HG03469 (cell line): ENCODE data around the gene ITPKB.

ENCODE experiments used
- ATAC-seq: cut with Tn5 transposase; IDR thresholded peaks from one replicate; pipeline ENCODE4 v1.9.1; 2021; ENCODE audit warnings: mild to moderate bottlenecking, moderate library complexity, moderate number of reproducible peaks; ENCODE audit not compliant: unreplicated experiment

The ITPKB gene

DNA sequence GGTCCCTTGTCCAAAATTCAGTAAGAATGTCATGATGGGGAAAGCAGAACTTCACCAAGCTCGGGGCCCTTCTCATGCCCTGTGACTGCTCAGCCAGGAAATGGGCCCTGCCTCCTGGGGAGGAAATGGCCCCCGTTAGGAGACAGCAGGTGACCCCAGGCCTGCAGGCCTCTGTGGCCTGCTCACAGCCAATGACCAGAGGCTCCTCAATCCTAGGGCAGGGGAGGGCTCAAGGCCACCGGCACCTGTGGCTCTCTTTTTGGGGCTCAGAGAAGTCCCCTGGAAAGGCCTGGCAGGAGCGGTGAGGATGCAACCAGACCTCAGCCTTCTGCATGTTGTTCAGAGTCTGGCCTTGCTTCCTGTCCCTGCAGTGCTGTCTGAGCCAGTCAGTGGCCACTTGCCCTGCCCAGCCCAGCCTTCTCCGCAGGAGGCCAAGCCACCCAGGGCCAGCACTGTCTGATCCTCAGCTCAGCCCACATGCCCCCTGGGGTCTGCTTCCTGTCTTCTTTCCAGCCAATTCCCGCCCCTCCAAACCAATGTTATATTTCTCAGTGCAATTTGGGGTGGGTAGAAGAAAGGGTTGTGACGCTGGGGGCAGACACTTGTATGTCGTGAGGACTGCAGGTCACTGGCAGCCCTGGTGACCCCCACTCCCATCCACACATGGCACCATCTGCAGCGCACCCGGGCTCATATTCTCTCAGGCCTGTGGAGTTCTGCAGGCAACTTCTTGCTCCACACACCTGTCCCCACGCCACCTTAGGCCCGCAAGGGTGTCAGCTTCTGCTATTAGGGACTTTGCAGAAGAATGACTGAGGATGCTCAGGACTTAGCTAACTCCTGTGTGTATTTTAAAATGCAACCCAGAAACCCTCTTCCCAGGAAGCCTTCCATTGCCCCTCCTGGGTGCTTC lies 83.6 kb downstream of the ITPKB start:
- no peak for ATAC-seq

DNA sequence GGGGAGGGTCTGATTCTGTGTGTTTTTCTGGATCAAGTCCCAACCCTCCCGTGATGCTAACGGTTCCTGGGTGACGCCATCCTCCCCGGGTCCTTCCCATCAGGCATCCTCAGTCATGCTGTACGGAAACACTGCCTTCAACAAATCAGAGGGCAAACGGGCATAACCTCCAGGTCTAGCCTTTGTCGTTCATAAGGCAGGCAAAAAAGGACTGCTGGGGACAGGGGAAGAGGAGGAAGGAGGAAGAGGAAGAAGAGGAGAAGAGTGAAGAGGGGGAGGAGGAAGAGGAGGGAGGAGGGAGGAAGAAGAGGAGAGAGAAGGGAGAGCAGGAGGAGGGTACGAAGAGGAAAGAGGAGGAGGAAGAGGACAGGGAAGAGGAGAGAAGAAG lies 84.4 kb downstream of the ITPKB start:
- no peak for ATAC-seq

DNA sequence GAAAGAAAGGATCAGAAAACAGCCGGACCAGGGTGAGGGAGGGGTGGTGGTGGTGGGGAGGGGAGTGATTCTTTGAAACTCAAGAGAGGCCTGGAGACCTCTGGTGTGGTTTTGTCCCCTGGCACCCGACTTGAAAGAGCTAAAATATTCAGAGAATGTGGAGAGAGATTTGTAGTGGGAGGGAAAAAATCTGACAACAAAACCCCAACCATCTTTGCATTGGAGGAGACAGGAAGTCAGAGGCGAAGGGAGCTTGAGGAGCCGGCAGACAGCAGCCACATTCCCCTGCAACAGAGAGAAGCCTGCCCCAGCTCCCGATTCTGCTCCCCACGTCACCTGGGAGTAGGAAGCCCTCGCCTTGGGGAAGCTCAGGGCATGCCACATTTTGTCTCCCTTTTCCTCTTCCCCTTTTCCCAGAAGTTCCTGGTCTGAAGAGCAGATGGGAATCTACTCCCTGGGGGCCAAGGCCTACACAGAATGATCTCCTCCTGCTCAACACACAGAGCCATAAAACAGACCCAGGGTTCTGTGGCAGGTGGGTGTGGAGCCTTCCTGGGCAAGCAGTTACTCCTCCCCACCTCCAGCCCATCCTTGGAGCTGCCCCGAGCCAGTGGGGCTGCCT lies 84.9 kb downstream of the ITPKB start:
- no peak for ATAC-seq

DNA sequence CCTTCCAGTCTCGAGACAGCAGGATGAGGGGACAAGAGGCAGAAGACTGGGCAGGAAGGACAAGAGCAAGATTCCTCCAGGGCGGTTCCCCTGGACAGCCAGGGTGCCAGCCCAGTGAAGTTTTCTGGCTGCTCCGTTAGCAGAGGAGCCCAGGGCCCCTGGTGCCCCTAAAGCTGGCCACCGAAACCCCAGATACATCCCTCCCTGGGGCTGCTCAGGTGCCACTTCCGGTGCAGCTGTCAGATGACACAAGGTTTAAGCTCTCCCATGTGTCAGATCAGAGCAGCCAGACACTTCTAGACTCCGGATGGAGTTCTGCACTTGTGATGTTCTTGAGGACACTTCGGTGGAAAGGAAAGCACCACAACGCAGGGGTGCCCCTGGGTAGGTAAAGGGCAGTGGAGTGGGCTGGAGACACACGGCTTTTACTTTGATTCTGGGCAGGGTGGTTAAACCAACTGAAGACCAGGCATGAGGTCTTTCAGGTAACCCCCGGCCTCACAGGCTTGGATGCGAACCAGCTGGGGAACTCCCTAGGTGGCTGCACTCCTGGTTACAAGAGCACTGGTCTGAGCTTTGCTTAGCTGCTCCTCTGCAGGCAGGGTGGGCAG lies 85.7 kb downstream of the ITPKB start:
- ATAC-seq: peak; percentile 73

DNA sequence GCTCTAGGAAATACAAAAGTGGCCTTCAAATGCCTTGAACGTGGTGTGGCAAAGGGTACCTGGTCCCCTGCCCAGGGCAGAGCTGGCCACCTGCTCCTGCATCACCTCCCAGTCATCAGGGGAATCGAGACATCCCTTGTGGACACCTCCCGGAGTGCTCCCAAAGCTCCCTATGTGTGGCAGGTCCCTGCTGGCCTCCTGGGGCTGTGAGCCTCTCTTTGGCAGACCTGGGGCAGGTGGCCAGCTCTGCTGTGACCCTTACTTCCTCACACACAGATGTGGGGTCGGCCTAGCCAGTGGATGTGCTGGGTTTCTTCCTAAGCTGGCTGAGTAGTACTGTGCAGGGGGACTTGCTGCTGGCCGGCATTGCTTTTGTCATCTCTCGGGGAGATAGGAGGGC lies 86.5 kb downstream of the ITPKB start:
- no peak for ATAC-seq

DNA sequence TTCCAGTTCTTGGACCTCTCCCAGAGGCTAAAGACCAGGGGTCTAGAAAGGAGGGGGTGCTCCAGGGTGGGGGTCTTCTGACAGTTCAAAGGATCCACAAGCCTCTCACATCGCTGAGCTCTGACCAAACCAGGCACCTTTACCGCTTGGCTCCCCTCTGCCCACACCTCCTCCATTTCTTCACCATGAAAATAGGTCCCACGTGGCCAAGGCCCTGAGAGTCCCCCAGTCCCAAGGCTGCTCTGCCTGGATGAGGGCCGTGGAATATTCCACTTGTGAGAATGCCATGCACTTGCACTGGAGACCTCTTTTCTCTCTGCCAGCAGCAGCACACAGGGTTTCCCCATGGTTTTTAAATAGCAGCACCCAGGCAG lies 87.4 kb downstream of the ITPKB start:
- no peak for ATAC-seq

DNA sequence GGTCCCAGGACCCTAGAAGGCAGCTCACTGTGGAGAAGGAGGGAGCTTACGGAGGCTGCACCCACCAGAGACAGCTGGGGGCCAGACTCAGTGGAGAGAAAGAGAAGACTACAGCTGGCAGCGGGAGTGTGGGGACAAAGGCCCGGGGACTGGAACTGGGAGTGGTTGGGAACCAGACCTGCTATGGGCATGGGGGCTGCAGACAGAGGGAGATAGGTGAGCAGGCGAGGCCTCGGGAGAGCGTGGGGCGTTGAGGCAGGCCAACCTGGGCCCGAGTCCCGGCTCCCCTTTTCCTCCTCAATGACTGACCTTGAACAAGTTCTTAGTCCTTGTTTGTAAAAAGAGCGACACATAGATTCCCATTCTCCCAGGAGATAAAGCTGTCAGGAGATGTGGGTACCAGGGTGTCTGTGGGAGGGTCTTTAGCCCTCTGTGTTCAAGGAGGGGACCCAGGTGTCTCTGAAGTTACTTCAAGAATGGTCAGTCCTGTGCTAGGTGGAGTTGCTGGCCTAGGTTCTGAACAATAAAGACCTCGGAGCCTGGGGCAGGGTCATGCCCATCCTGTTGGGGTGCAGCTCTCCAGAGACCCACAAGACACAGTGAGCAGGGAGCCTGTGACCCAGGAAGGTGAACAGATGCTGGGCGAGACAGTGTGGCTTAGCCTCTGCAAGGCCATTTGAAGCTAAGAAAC lies 87.9 kb downstream of the ITPKB start:
- ATAC-seq: no peak

DNA sequence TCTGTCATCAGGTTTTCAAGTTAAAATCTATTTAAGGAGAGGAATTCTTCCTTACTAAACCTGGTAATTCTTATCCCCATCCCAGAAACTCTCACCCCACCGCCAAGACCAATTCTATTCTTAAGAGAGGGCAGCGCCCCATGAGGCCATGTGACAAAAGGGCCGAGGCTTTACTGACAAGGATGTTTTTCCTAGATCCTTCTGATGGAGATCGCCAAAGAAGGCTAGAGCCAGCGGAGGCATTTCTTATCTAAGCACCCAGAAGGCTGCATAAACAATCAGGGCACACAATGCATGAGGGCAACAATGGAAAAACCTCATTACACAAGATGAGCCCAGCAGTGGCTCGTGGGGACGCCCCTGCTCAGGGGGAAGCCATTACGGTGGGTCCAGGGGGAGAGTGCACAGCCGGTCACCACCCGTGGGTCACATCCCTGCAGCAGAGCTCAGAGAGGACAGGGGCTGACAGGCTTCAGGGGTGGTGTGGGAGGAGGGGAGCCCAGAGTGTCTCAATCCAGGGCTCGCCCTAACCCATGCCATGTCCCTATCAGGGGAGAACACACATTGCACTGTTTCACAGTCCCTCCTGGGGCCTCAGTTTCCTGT lies 88.7 kb downstream of the ITPKB start:
- no peak for ATAC-seq

DNA sequence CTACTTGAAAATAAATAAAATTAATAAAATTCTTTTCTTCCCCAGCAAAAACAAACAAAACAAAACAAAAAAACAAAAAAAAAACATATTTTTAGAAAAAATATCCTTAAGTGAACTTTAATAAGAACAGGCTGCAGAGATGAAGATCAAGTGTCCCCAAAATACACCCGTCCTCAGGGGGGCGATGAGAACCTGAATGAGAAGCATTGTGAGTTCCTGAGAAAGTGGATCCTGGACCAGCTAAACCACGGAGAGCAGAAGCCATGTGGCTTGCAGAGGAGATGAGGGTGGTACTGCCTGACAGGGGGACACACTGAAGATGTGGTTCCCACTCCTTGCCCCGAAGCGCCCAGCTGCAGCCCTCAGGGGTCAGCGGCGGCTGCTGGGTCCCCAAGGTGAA lies 89.3 kb downstream of the ITPKB start:
- no peak for ATAC-seq

DNA sequence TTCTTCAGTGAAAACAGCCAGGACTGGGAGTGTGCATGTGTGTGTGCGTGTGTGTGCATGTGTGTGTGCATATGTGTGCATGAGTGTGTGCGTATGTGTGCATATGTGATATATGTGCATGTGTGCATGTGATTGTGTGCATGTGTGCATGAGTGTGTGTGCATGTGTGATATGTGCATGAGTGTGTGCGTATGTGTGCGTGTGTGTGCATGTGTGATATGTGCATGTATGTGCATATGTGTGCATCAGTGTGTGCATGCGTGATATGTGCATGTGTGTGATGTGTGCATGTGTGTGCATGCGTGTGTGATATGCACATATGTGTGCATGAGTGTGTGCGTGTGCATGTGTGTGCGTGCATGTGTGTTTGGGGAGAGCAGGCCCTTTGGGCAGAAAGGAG lies 89.8 kb downstream of the ITPKB start:
- ATAC-seq: no peak

DNA sequence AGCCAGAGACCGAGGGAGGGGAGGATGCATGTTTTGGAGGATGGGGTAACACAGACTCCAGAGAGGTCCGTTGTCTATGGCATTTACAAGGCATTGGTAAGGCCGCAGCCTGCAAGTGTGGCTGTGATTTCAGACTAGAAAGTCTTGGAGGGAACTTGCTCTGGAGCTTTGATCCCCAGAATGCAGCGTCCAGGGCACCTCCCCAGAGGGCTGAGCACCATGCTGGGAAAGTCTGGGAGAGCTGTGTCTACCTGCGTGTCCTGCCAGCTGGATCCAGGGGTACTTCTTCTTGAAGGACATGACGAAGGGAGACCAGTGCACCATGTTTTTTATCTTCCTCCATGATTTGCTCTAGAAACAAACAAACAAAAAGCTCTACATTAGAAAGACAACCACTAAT lies 90.7 kb downstream of the ITPKB start:
- ATAC-seq: no peak

DNA sequence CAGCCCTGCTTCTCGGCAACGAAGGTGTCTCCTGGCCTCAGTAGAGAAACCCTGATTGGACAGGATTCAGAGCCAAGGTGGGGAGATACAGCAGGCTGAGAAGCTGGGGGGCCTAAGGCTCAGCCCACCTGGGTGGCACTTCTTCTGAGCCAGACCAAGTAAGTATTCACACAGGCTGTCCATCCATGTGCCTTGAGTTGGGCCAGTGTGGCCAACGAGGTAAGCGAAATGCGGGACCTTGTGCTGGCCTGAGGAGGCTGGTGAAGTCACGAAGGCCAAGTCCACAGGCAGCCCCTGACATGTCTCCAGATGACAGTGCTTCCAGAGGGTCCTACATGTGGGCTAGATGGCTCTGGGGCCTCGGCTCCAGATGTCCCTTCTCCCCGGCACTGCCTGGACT lies 91.4 kb downstream of the ITPKB start:
- ATAC-seq: no peak

DNA sequence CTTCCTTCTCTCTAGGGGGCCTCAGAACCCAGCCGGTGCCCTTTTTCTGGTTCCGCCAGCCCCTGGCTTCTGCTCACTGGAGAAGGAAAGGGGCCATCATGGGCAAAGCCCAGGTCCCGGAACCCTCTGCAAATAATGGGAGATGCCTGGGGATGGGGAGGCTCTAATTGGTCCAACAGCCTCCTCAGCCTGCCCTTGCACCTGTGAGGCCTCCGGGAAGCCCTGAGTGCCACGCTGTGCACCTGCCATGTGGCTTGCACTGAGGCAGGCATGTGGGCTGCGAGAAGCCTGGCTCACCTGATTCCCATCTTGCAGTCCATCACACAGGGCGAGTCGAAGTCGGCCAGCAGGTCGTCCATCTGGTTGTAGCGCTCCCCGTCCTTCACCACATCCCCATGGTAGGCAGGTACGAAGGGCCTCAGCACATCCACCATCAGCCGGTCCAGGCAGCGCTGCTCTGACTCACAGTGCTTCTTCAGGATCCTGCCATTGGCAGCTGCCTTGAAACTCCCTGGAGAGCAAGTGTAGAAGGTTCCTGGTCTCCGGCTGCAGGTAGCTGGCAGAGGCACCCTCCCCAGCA lies 92.1 kb downstream of the ITPKB start:
- ATAC-seq: no peak

DNA sequence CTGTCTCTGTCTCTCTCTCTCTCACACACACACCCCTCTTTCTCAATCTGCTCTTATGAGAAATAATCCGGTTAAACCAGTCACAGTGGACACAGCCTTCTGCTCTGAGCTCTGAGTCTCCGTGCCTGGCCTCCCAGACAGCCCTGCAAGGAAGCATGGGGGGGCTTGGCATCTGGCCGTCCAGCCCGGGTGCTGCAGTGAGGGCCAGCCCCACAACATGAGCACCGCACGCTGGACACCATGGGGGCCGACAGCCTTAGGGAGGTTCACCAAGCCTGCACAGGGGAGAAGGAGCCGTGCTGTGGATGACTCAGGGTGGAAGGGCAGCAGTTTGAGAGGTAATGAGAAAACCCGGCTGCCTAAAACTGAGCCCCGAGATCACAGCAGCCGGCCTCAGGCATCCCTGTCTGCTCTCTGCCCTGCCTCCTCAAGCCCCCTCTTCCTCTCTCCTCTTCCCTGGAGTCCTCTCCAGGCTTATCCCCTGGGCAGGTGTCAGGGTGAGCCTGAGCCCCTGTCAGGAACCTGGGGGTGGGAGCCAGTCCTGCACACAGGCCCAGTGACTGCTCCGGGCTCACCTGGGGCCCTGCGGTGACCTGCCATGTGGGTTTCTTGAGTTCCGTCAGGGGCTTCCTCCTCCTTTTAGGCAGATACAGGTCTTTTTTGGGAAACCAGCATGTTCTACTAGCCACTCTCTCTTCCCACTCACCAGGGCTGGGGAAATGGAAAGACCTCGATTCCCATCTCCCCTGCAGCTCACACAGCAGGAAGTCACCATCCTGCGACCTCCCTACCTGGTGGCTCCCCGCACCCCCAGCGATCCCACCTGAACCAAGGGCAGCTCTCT lies 92.8 kb downstream of the ITPKB start:
- ATAC-seq: no peak

DNA sequence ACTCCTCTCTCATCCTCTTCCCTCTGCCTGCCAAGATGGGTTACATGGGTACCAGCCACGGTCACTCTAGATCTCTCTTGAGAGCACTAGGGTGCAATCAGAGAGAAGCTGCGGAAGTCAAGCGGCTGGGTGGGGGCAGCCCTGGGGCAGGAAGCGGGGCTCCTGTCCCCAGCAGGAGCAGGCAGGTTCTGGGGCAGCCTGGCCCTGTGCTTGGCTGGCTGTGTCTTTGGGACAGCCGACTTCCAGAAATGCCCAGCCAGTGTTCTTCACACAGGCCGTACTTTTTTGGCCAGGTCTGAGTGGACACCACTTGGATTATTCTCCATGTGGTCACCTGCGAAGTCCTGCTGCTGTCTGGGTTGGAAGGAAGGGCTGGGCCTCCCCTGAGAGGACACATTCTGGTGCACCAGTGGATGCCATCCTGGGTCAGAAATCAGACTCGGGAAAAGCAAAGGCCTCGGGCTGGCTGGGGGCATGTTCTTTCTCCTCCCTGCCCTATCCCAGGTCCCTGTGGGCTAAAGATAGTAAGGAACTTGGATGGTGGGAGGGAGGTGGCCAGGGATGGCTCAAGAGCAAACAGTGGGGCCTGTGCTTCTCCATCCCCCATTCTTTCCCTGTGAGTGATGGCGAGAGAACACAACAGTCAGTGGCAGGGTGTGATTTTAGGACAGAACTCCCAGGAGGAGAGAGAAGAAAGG lies 93.7 kb downstream of the ITPKB start:
- no peak for ATAC-seq

DNA sequence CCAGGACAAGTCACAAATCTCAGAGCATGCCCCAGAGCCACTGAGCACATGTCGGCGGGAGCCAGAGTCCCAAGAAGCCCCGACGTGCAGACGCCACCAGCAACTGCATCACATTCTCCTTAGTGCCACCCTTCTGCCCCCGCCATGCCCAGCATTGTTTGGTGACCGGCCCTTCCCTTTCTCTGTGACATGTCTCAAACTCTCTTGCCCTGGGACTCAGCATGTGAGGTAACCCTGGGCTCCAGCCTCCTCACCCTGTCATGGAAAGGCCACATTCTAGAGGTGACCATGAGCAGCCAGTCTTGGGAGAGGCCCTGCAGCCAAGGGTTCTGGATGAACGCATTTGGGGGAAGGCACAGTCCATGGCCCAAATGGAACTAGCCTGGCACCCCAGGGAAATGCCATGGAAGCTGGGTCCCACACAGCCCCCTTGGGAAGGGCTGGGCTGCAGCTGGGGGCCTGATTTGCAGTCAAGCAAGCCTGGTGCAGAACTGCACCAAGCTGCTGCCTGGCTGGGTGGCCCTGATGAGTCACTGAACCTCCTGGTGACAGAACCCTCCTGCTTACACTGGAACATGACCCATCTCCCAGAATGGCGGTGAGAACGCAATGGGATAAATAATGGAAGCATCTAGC lies 94.4 kb downstream of the ITPKB start:
- no peak for ATAC-seq

DNA sequence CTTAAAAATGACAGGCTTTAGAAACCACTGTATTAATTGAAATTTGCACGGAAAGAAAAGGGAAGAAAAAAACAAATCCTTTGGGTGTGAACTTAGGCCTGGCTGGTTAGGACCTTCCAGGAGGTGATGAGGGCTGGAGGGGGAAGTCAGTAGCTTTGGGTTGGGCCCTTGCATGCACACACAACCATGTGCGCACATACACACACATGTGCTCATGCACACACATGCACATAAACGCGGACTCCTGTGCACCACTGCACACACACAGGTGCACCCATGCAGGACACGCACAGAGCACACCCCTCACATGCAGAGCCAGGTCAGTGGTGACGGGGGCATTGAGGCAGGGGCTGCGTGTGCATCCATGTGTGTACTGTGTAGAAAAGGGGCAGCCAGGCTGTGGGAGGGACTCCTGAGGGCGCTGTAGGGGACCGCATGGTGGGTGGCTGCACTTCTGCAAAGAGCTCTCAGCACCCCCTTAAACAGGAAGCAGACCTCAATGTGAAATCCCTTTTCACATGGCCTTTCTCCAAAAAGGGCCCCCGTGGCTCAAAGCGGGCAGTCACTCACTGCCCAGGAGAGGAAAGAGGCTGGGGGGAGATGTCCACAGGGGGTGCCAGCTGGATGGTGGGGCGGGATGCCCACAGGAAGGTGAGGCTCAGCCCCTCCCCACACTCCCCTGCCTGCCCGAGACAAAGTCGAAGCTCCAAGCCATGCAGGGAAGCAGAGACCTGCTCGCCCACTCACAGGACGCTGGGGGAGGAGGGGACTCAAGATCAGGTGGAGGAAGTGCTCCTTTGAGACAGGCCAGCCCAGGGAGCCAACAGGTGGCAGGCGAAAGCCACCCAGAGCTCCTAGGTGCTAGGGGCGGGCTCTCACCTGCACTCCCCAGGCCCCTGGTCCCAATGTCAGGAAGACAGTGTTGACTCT lies 95.2 kb downstream of the ITPKB start:
- ATAC-seq: no peak

DNA sequence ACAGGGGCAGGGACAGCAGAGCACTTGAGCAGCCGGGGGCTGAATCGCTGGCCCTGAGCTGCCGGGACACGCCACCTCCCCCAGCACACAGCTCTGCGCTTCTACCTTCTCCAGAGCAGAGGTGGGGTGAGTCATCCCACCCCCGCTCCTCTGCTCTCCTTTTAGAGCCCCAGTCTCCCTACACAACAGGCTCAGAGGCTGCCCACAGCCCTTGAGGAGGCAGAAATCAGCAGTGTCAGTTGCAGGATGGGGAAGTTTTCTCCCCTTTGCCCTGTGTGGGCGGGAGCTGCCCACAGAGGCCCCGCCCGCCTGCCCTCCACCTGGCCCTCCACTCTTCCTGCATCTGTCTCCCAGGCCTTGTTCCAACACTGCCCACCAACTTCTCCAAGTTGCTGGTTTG lies 95.9 kb downstream of the ITPKB start:
- ATAC-seq: peak; percentile 68
